KG1 (cell line): ENCODE data around the gene DIMT1.

Source experiments
- DNase-seq: peaks from one replicate; lab custom pipeline; 2025; lab: John Stamatoyannopoulos, UW

DIMT1 gene

DNA sequence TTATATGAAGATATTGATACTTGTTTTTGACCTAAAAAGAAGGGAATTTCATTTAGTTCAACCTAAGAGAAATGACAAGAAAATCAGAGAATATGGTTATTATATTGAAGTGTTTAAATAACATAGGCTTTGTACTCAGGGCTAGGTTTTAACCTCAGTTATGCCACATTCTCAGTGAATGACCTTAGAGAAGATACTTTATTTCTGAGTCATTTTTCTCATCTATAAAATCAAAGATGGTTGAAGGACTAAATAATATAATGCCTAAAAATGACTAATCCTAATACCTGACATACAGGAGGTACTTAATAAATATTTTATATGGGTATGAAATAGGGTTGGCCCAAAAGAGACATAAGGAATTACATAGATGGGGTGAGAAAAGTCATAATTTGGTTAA is 32.3 kb downstream of the DIMT1 start:
- DNase-seq: no peak

- no peak for DNase-seq
Observed at GRCh38 chr5:62369039-62369438, 34.7 kb downstream of the DIMT1 start.

DNA sequence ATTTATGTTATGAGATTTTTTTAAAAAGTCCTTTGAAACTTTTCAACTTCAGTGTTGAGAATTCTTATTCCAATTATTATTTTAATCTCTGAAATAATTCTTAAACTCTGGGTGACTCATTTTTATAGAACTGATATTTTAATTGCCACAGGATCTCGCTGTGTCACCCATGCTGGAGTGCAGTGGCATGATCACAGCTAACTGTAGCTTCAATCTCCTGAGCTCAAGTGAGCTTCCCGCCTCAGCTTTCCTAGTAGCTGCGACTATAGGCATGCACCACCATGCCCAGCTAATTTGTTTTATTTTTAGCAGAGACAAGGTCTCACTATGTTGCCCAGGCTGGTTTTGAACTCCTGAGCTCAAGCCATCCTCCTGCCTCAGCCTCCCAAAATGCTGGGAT is 41.0 kb downstream of the DIMT1 start:
- no peak for DNase-seq

GRCh38 chr5:62354028-62354874 is 49.5 kb downstream of the DIMT1 start:
- DNase-seq: no peak

GRCh38 chr5:62348723-62349481 is 54.8 kb downstream of the DIMT1 start:
- no peak for DNase-seq

DNA sequence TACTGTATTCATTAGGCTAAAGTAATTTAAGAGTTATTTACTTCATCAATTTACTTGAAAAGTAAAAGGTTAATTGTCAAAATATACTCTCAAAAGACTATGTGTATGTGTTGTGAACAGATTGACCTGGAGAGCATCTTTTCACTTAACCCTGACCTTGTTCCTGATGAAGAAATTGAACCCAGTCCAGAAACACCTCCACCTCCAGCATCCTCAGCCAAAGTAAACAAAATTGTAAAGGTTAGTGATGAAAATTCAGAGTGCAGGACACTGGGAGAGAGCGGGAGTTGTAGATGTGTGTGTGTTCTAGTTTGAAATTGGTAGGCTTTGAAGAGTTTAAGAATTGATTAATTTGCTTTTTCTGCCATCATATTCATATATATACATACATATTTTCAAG is 55.8 kb downstream of the DIMT1 start:
- no peak for DNase-seq

- DNase-seq: no peak
Observed at GRCh38 chr5:62346748-62347147, 57.0 kb downstream of the DIMT1 start.

GRCh38 chr5:62343428-62343827 is 60.3 kb downstream of the DIMT1 start:
- no peak for DNase-seq

DNA sequence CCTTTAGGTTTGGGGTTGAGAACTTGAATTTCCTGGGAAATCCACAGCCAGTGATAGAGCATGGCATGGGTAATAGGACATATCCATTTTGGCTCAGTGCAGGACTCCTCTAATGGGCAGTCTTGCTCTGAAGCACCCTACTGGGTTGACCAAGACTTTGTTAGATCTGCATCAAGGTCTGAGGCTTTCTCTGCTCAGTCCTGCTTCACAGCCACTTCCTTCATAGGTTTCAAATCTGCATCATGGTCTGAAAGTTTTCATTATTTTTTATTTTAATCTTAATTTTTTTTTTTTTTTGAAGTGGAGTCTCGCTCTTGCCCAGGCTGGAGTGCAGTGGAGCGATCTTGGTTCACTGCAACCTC is 61.2 kb downstream of the DIMT1 start:
- no peak for DNase-seq

DNA sequence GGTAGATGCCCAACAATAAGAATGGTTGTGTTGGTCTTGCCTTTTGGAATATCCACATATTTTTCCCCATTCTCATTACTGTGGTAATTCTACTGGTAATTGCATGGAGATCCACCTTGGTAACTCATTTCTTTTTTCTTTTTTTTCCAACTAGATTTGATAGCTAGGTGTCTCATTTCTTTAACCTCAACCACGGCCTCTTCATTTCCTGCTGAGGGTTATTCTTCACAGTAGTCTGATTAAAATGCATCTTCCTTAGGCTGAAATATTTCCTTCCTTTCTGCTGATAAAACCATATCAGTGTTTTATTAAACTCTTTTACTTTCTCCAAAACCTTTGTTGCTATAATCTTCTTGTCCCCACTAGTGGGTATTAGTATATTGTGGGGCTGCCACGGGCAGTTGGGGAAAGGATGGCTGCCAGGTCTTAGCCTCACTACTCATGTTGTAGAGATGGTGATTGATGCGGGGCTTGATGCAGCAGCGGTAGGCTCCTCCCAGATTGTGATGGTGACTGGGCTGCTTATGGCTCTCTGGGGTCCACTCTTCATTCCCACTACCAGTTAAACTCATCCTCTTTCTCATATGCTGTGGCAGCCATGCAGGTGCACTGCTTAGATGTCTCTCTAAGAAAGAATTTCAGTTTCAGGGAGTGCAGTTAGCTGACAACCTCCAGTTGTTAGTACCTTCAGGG is 61.8 kb downstream of the DIMT1 start:
- no peak for DNase-seq

DNA sequence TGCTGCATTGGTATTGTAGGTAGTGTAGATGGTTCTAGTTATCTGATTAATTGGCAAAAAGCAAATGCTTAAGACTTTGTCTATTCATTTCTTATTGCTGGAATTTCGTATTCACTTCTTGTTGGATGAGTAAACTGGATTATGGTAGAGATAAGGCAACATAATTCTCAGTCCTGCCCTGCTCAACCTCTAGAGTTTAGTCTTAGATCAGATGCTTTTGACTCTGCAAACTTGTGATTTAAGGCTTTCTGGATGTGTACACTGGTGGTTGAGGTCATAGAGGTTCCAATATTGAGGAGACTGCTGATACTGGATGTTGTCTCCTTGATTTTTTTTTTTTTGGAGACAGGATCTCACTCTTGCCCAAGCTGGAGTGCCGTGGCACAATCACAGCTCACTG is 62.7 kb downstream of the DIMT1 start:
- no peak for DNase-seq

DNA sequence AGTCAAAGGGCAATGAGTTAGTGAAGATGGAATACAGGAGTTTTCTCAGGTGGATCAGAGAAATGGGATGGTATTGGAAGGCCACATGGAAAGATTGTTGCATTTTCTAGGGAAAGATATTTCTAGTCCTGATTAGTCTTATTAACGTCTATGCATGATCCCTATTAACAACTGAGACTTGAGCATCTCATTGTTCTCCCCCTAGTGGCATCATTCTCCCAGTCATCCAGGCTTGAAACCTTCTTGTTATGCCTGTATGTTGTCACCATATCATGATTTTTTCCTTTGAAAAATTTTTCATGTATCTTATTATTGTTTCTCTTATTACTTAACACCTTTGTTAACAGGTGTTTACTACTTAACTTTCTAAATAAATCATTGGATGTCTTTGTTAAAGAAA is 63.3 kb downstream of the DIMT1 start:
- no peak for DNase-seq
